Small intestine (tissue), 7 donors: Measurements from ENCODE around the gene SDHA. TPM values are rescaled to one million over a fixed set of nuclear protein-coding genes. Genes with fewer than 3 reads are reported as not detected.
"Not testable (repeated sequence)": the region's sequence is repeated elsewhere in the genome, so short reads cannot be mapped to it uniquely, and the experiment has no call there.

Experiments used
- DNase-seq, 2 donors: peaks; one replicate each; pipeline versions ENCODE4 v3.0.0 to v3.0.0-alpha.2; 2013
- FAIRE-seq: peaks from 2 replicates; lab custom pipeline; 2012; peaks lifted over from hg19 to GRCh38; lab: Jason Lieb, UNC
- H3K27ac ChIP-seq, 3 donors: one replicate each; pipeline ENCODE4 v1.5.1; 2013; ENCODE audit warnings: low read length in 2 of 3, mild to moderate bottlenecking in 2 of 3, control low read depth in 1 of 3, inconsistent platforms in 1 of 3, low read depth in 1 of 3, moderate library complexity in 1 of 3
- H3K27me3 ChIP-seq, 3 donors: one replicate each; pipeline ENCODE4 v1.6.1; 2013; ENCODE audit warnings: low read length in 3 of 3, inconsistent platforms in 1 of 3; ENCODE audit not compliant: control insufficient read depth in 3 of 3, insufficient read depth in 3 of 3
- H3K36me3 ChIP-seq, 3 donors: one replicate each; pipeline ENCODE4 v1.6.1; 2013; ENCODE audit warnings: low read length in 3 of 3, inconsistent platforms in 1 of 3, low read depth in 1 of 3, mild to moderate bottlenecking in 1 of 3, moderate library complexity in 1 of 3; ENCODE audit not compliant: control insufficient read depth in 3 of 3, insufficient read depth in 2 of 3
- H3K4me1 ChIP-seq, 3 donors: one replicate each; pipeline ENCODE4 v1.6.1; 2013; ENCODE audit warnings: low read length in 2 of 3, inconsistent platforms in 1 of 3, low read depth in 1 of 3, mild to moderate bottlenecking in 1 of 3, moderate library complexity in 1 of 3; ENCODE audit not compliant: control insufficient read depth in 3 of 3, insufficient read depth in 2 of 3
- H3K4me3 ChIP-seq, 3 donors: one replicate each; pipeline ENCODE4 v1.5.1; 2013; ENCODE audit warnings: low read length in 3 of 3, control low read depth in 1 of 3, inconsistent platforms in 1 of 3, low read depth in 1 of 3, mild to moderate bottlenecking in 1 of 3, moderate library complexity in 1 of 3
- H3K9me3 ChIP-seq, 2 donors: one replicate each; pipeline ENCODE4 v1.6.1; 2013; ENCODE audit warnings: low read depth in 1 of 2, low read length in 1 of 2; ENCODE audit not compliant: control insufficient read depth in 2 of 2, insufficient read depth in 1 of 2
- WGBS, 3 donors: extraction: QIAGEN DNeasy Blood & Tissue Kit; methylation state at CpG; one replicate each; pipeline ENCODE4 v1.1.7; 2013; 5-methylcytosine and 5-hydroxymethylcytosine counted together
- polyA plus RNA-seq, 4 donors: library from polyadenylated mRNA; stranded (reverse) in 3 of 4; unstranded in 1 of 4; fragments of 200-250 nt in 3 of 4; fragments of 120-200 nt in 1 of 4; gene quantifications; one replicate each; pipeline versions ENCODE4 v1.2.1 to v1.2.3, GENCODE V29; 2013
- donor health status: healthy with polysubstance abuse.
- donor health status: control.
- donor health status: control.
- donor health status: Bipolar disorder and iron deficiency.
- donor health status: healthy.

The SDHA gene
- polyA plus RNA-seq, 4 donors, result 115 to 377 (median 268) TPM

GRCh38 chr5:255116-255515, 37.0 kb downstream of the SDHA start:
- peak in 1 of 2 donors; percentile 46 for DNase-seq
- H3K4me3 ChIP-seq, H3K27me3 ChIP-seq, H3K4me1 ChIP-seq, FAIRE-seq, H3K9me3 ChIP-seq: not testable (repeated sequence)
- Histone ChIP-seq H3K36me3 (peaks cover 0 to 49% (median 6%) of the 10 kb centered on the region in 3 donors), H3K27ac (peak overlapping the region; percentile 46 to 84 (median 72))
- WGBS, 3 donors, result 39 to 75% (median 49%) methylated on average over 5 to 7 of the region's 7 CpGs

GRCh38 chr5:256347-256746, 38.2 kb downstream of the SDHA start:
- H3K4me3 ChIP-seq, H3K4me1 ChIP-seq, H3K27me3 ChIP-seq, FAIRE-seq, H3K9me3 ChIP-seq, H3K27ac ChIP-seq: not testable (repeated sequence)
- WGBS, 3 donors, result 68 to 84% (median 74%) methylated on average over 8 of the region's 8 CpGs
- H3K36me3 ChIP-seq, result peaks cover 0 to 43% (median 6%) of the 10 kb centered on the region in 3 donors
- DNase-seq, result peak in 1 of 2 donors; percentile 81

- Histone ChIP-seq H3K4me3 (no peak overlapping the region), H3K27me3 (no peaks in the 10 kb centered on the region), H3K36me3 (peaks cover 0 to 38% (median 6%) of the 10 kb centered on the region in 3 donors), H3K9me3 (peaks cover 0 to 5% of the 10 kb centered on the region in 2 donors), H3K27ac (peak overlapping the region in 2 of 3 donors; percentile 58 to 64), H3K4me1 (peaks cover 0 to 10% (median 0%) of the 10 kb centered on the region in 3 donors)
- FAIRE-seq, result no peak
- WGBS, 3 donors, result 82 to 89% (median 85%) methylated on average over 11 to 13 of the region's 13 CpGs
- no peak for DNase-seq
Observed at GRCh38 chr5:257148-257547, 39.0 kb downstream of the SDHA start.

GRCh38 chr5:263275-263974, 45.3 kb downstream of the SDHA start:
- H3K4me1 ChIP-seq, H3K27me3 ChIP-seq, H3K9me3 ChIP-seq, H3K4me3 ChIP-seq, FAIRE-seq, DNase-seq, H3K27ac ChIP-seq: not testable (repeated sequence)
- 68 to 72% (median 70%) methylated on average over 9 of the region's 9 CpGs for WGBS, 3 donors
- H3K36me3 ChIP-seq, result peaks cover 3 to 25% (median 9%) of the 10 kb centered on the region in 3 donors

- Histone ChIP-seq H3K4me1 (no peaks in the 10 kb centered on the region), H3K27ac (no peak overlapping the region), H3K9me3 (peaks cover 0 to 3% of the 10 kb centered on the region in 2 donors), H3K36me3 (peaks cover 3 to 22% (median 9%) of the 10 kb centered on the region in 3 donors), H3K4me3 (no peak overlapping the region), H3K27me3 (no peaks in the 10 kb centered on the region)
- WGBS, 3 donors, result 77 to 88% (median 83%) methylated on average over 10 of the region's 10 CpGs
- DNase-seq (no peak), FAIRE-seq (no peak)
Observed at GRCh38 chr5:264338-264737, 46.2 kb downstream of the SDHA start.

GRCh38 chr5:266311-267026, 48.3 kb downstream of the SDHA start:
- H3K27me3 ChIP-seq, FAIRE-seq, H3K27ac ChIP-seq, H3K9me3 ChIP-seq, DNase-seq, H3K4me3 ChIP-seq, H3K4me1 ChIP-seq: not testable (repeated sequence)
- 79 to 90% (median 81%) methylated on average over 19 of the region's 19 CpGs for WGBS, 3 donors
- peaks cover 3 to 22% (median 9%) of the 10 kb centered on the region in 3 donors for H3K36me3 ChIP-seq

- FAIRE-seq, result no peak
- no peak overlapping the region for H3K4me3 ChIP-seq
- 60 to 100% (median 97%) methylated on average over 1 of the region's 1 CpG for WGBS, 3 donors
- peaks cover 0 to 6% (median 0%) of the 10 kb centered on the region in 3 donors for H3K4me1 ChIP-seq
- no peak overlapping the region for H3K27ac ChIP-seq
- H3K9me3 ChIP-seq, result no peaks in the 10 kb centered on the region
- DNase-seq, result no peak
- H3K27me3 ChIP-seq, result no peaks in the 10 kb centered on the region
- peaks cover 3 to 19% (median 9%) of the 10 kb centered on the region in 3 donors for H3K36me3 ChIP-seq
Observed at GRCh38 chr5:267716-268115, 49.6 kb downstream of the SDHA start.

GRCh38 chr5:270340-270739, 52.2 kb downstream of the SDHA start:
- peaks cover 5 to 23% (median 9%) of the 10 kb centered on the region in 3 donors for H3K36me3 ChIP-seq
- FAIRE-seq (no peak), DNase-seq (no peak)
- H3K9me3 ChIP-seq, result no peaks in the 10 kb centered on the region
- H3K4me1 ChIP-seq, result peaks cover 0 to 6% (median 3%) of the 10 kb centered on the region in 3 donors
- peak overlapping the region in 1 of 3 donors; percentile 81 for H3K27ac ChIP-seq
- H3K27me3 ChIP-seq, result no peaks in the 10 kb centered on the region
- WGBS, 3 donors, result 79 to 92% (median 85%) methylated on average over 17 of the region's 17 CpGs
- peak overlapping the region in 1 of 3 donors; percentile 47 for H3K4me3 ChIP-seq
